Activated CD8-positive, alpha-beta memory T cell treated with anti-CD3 and anti-CD28 coated beads, Interleukin-2, amount 10 ng/mL, durations not matched to agents 7 days and 5 days (primary cell): ENCODE results near the gene SATB2. TPM values are rescaled to one million over a fixed set of nuclear protein-coding genes. Genes with fewer than 3 reads are reported as not detected.

ENCODE experiments used
- ATAC-seq: fragments of 150-1000 bp; cut with Tn5 transposase; one replicate; pipeline ENCODE4 v1.10.0; 2021; ENCODE audit warnings: moderate library complexity
- CTCF ChIA-PET: fragments of 350-600 bp; sonication (Branson Sonifier 250); formaldehyde crosslinking; loops from one replicate; lab custom pipeline; 2021; ENCODE audit warnings: antibody characterized with exemption; lab: Charles Lee
- DNase-seq: peaks from one replicate; pipeline ENCODE4 v3.0.0-alpha.2; 2020
- H3K27ac Mint-ChIP-seq: one replicate; pipeline ENCODE4 v1.8.0; 2021; ENCODE audit warnings: mild to moderate bottlenecking, mixed read lengths
- H3K27me3 Mint-ChIP-seq: one replicate; pipeline ENCODE4 v1.8.0; 2021; ENCODE audit warnings: mixed read lengths
- H3K36me3 Mint-ChIP-seq: one replicate; pipeline ENCODE4 v1.8.0; 2021; ENCODE audit warnings: mild to moderate bottlenecking, mixed read lengths
- H3K4me1 Mint-ChIP-seq: one replicate; pipeline ENCODE4 v1.8.0; 2021; ENCODE audit warnings: mixed read lengths
- H3K4me3 Mint-ChIP-seq: one replicate; pipeline ENCODE4 v1.8.0; 2021; ENCODE audit warnings: mild to moderate bottlenecking, moderate library complexity, mixed read lengths
- H3K9me3 Mint-ChIP-seq: one replicate; pipeline ENCODE4 v1.8.0; 2022; ENCODE audit warnings: low read depth, mixed read lengths
- total RNA-seq, 2 experiments: library from RNA; stranded (reverse); gene quantifications; one replicate each; pipeline ENCODE4 v1.2.3, GENCODE V29; 2021

The SATB2 gene
- total RNA-seq, 2 experiments from 2014 or later = 0.09 TPM; not detected in 1

- peaks cover 4% of the 10 kb centered on the region for H3K27me3 Mint-ChIP-seq
- no peaks in the 10 kb centered on the region for H3K4me1 Mint-ChIP-seq
- H3K4me3 Mint-ChIP-seq = no peak overlapping the region
- DNase-seq (no peak), ATAC-seq (no peak)
- no peaks in the 10 kb centered on the region for H3K9me3 Mint-ChIP-seq
- H3K36me3 Mint-ChIP-seq = no peaks in the 10 kb centered on the region
- no peak overlapping the region for H3K27ac Mint-ChIP-seq
- CTCF ChIA-PET = no interaction called here
These were observed 24.4 kb downstream of the SATB2 start for GRCh38 chr2:199433204-199433832.

- Mint-ChIP-seq H3K27me3 (peaks cover 4% of the 10 kb centered on the region), H3K4me1 (no peaks in the 10 kb centered on the region), H3K27ac (no peak overlapping the region), H3K4me3 (no peak overlapping the region), H3K36me3 (no peaks in the 10 kb centered on the region), H3K9me3 (no peaks in the 10 kb centered on the region)
- ATAC-seq (no peak), DNase-seq (no peak)
- CTCF ChIA-PET = no interaction called here
These were observed 26.0 kb downstream of the SATB2 start for GRCh38 chr2:199431746-199432213.

- H3K27me3 Mint-ChIP-seq = peaks cover 4% of the 10 kb centered on the region
- ATAC-seq (no peak), DNase-seq (no peak)
- no peak overlapping the region for H3K4me3 Mint-ChIP-seq
- CTCF ChIA-PET = no interaction called here
- no peaks in the 10 kb centered on the region for H3K36me3 Mint-ChIP-seq
- no peak overlapping the region for H3K27ac Mint-ChIP-seq
- H3K9me3 Mint-ChIP-seq = no peaks in the 10 kb centered on the region
- H3K4me1 Mint-ChIP-seq = no peaks in the 10 kb centered on the region
These were observed 27.5 kb downstream of the SATB2 start for GRCh38 chr2:199430214-199430613.

GRCh38 chr2:199428291-199428690, 29.4 kb downstream of the SATB2 start:
- H3K9me3 Mint-ChIP-seq = no peaks in the 10 kb centered on the region
- H3K36me3 Mint-ChIP-seq = no peaks in the 10 kb centered on the region
- peaks cover 3% of the 10 kb centered on the region for H3K27me3 Mint-ChIP-seq
- no peak for ATAC-seq
- no peak overlapping the region for H3K27ac Mint-ChIP-seq
- H3K4me3 Mint-ChIP-seq = no peak overlapping the region
- CTCF ChIA-PET = no interaction called here
- no peaks in the 10 kb centered on the region for H3K4me1 Mint-ChIP-seq
- no peak for DNase-seq

- Mint-ChIP-seq H3K27me3 (no peaks in the 10 kb centered on the region), H3K27ac (no peak overlapping the region), H3K9me3 (no peaks in the 10 kb centered on the region), H3K4me3 (no peak overlapping the region), H3K36me3 (no peaks in the 10 kb centered on the region), H3K4me1 (no peaks in the 10 kb centered on the region)
- ATAC-seq (no peak), DNase-seq (no peak)
- CTCF ChIA-PET = no interaction called here
These were observed 33.6 kb downstream of the SATB2 start for GRCh38 chr2:199424160-199424559.

GRCh38 chr2:199419428-199419827, 38.3 kb downstream of the SATB2 start:
- DNase-seq (no peak), ATAC-seq (no peak)
- Mint-ChIP-seq H3K4me1 (no peaks in the 10 kb centered on the region), H3K36me3 (no peaks in the 10 kb centered on the region), H3K27me3 (no peaks in the 10 kb centered on the region), H3K9me3 (no peaks in the 10 kb centered on the region), H3K27ac (no peak overlapping the region), H3K4me3 (no peak overlapping the region)
- CTCF ChIA-PET = no interaction called here

- no peaks in the 10 kb centered on the region for H3K27me3 Mint-ChIP-seq
- CTCF ChIA-PET = no interaction called here
- no peak overlapping the region for H3K4me3 Mint-ChIP-seq
- no peak overlapping the region for H3K27ac Mint-ChIP-seq
- H3K36me3 Mint-ChIP-seq = no peaks in the 10 kb centered on the region
- H3K9me3 Mint-ChIP-seq = no peaks in the 10 kb centered on the region
- H3K4me1 Mint-ChIP-seq = no peaks in the 10 kb centered on the region
- no peak for DNase-seq
- no peak for ATAC-seq
These were observed 43.3 kb downstream of the SATB2 start for GRCh38 chr2:199414465-199414864.

GRCh38 chr2:199414001-199414400, 43.7 kb downstream of the SATB2 start:
- Mint-ChIP-seq H3K27ac (no peak overlapping the region), H3K36me3 (no peaks in the 10 kb centered on the region), H3K27me3 (no peaks in the 10 kb centered on the region), H3K4me1 (no peaks in the 10 kb centered on the region), H3K4me3 (no peak overlapping the region), H3K9me3 (no peaks in the 10 kb centered on the region)
- ATAC-seq (no peak), DNase-seq (no peak)
- CTCF ChIA-PET = interaction anchor here (1.7 kb wide), 1 partner anchor 18 kb away, joined by 5 read pairs; no protein-coding TSS in a partner anchor

GRCh38 chr2:199409759-199410529, 47.8 kb downstream of the SATB2 start:
- CTCF ChIA-PET = no interaction called here

GRCh38 chr2:199407421-199407820, 50.3 kb downstream of the SATB2 start:
- no peaks in the 10 kb centered on the region for H3K9me3 Mint-ChIP-seq
- H3K4me3 Mint-ChIP-seq = no peak overlapping the region
- ATAC-seq (no peak), DNase-seq (no peak)
- CTCF ChIA-PET = no interaction called here
- H3K27me3 Mint-ChIP-seq = no peaks in the 10 kb centered on the region
- H3K36me3 Mint-ChIP-seq = no peaks in the 10 kb centered on the region
- H3K4me1 Mint-ChIP-seq = no peaks in the 10 kb centered on the region
- no peak overlapping the region for H3K27ac Mint-ChIP-seq

More at GRCh38 chr2:199409759-199410529, 47.8 kb downstream of the SATB2 start:
- no peaks in the 10 kb centered on the region for H3K4me1 Mint-ChIP-seq
- no peaks in the 10 kb centered on the region for H3K9me3 Mint-ChIP-seq
- ATAC-seq = no peak
- no peaks in the 10 kb centered on the region for H3K27me3 Mint-ChIP-seq
- no peaks in the 10 kb centered on the region for H3K36me3 Mint-ChIP-seq
- H3K4me3 Mint-ChIP-seq = no peak overlapping the region
- no peak overlapping the region for H3K27ac Mint-ChIP-seq
- DNase-seq = no peak

- ATAC-seq (no peak), DNase-seq (no peak)
- H3K4me1 Mint-ChIP-seq = no peaks in the 10 kb centered on the region
- H3K27me3 Mint-ChIP-seq = no peaks in the 10 kb centered on the region
- CTCF ChIA-PET = interaction anchor here (0.5 to 0.8 kb wide), 2 partner anchors 38 to 83 kb away, joined by 3 read pairs; no protein-coding TSS in a partner anchor
- no peak overlapping the region for H3K27ac Mint-ChIP-seq
- no peak overlapping the region for H3K4me3 Mint-ChIP-seq
- H3K9me3 Mint-ChIP-seq = no peaks in the 10 kb centered on the region
- H3K36me3 Mint-ChIP-seq = no peaks in the 10 kb centered on the region
These were observed 52.5 kb downstream of the SATB2 start for GRCh38 chr2:199405241-199405640.

GRCh38 chr2:199404841-199405240, 52.9 kb downstream of the SATB2 start:
- ATAC-seq (no peak), DNase-seq (no peak)
- CTCF ChIA-PET = interaction anchor here (0.5 kb wide), 1 partner anchor 38 kb away, joined by 3 read pairs; no protein-coding TSS in a partner anchor
- Mint-ChIP-seq H3K4me3 (no peak overlapping the region), H3K27ac (no peak overlapping the region), H3K9me3 (no peaks in the 10 kb centered on the region), H3K27me3 (no peaks in the 10 kb centered on the region), H3K4me1 (no peaks in the 10 kb centered on the region), H3K36me3 (no peaks in the 10 kb centered on the region)

GRCh38 chr2:199395311-199395710, 62.4 kb downstream of the SATB2 start:
- ATAC-seq (no peak), DNase-seq (no peak)
- Mint-ChIP-seq H3K4me1 (no peaks in the 10 kb centered on the region), H3K9me3 (no peaks in the 10 kb centered on the region), H3K27ac (no peak overlapping the region), H3K4me3 (no peak overlapping the region), H3K27me3 (no peaks in the 10 kb centered on the region), H3K36me3 (no peaks in the 10 kb centered on the region)
- CTCF ChIA-PET = interaction anchor here (1.8 kb wide), 1 partner anchor 18 kb away, joined by 5 read pairs; no protein-coding TSS in a partner anchor

GRCh38 chr2:199392363-199392762, 65.4 kb downstream of the SATB2 start:
- CTCF ChIA-PET = no interaction called here
- H3K36me3 Mint-ChIP-seq = no peaks in the 10 kb centered on the region

More at GRCh38 chr2:199392363-199392762, 65.4 kb downstream of the SATB2 start:
- no peak overlapping the region for H3K4me3 Mint-ChIP-seq
- H3K9me3 Mint-ChIP-seq = no peaks in the 10 kb centered on the region
- H3K27me3 Mint-ChIP-seq = no peaks in the 10 kb centered on the region
- no peak overlapping the region for H3K27ac Mint-ChIP-seq
- H3K4me1 Mint-ChIP-seq = no peaks in the 10 kb centered on the region
- DNase-seq = no peak
- ATAC-seq = no peak
